ENCODE data around the gene KIF22.
"Not testable (repeated sequence)": the region's sequence is repeated elsewhere in the genome, so short reads cannot be mapped to it uniquely, and the experiment has no call there.

Gene KIF22

GRCh38 chr16:29815793-29816693 lies 25.5 kb downstream of the KIF22 start, which contains the start of gene PAGR1:
TSS of gene PAGR1 (plus strand) at chr16:29816152. CDS start at chr16:29816526, 374 bp downstream.
- DNase-seq: peak; percentile 100

GRCh38 chr16:29816694-29817441 lies 26.3 kb downstream of the KIF22 start:
- peak; percentile 55 for DNase-seq

- DNase-seq: no peak
Measured at GRCh38 chr16:29818082-29818481, 27.5 kb downstream of the KIF22 start.

GRCh38 chr16:29819506-29819905 lies 29.0 kb downstream of the KIF22 start:
- no peak for DNase-seq

GRCh38 chr16:29820271-29820701 lies 29.7 kb downstream of the KIF22 start, which contains the start of gene MVP:
TSS of gene MVP (plus strand) at chr16:29820462. CDS start at chr16:29830550, 10,088 bp downstream.
- peak; percentile 49 for DNase-seq

- DNase-seq: peak; percentile 70
Measured at GRCh38 chr16:29820730-29821642, 30.4 kb downstream of the KIF22 start.

- no peak for DNase-seq
Measured at GRCh38 chr16:29821643-29822115, 31.1 kb downstream of the KIF22 start.

- no peak for DNase-seq
Measured at GRCh38 chr16:29824589-29825144, 34.1 kb downstream of the KIF22 start.

- peak; percentile 42 for DNase-seq
Measured at GRCh38 chr16:29825145-29826044, 34.8 kb downstream of the KIF22 start.

- no peak for DNase-seq
Measured at GRCh38 chr16:29826342-29826695, 35.8 kb downstream of the KIF22 start.

- DNase-seq: no peak
Measured at GRCh38 chr16:29830774-29831173, 40.2 kb downstream of the KIF22 start.

- no peak for DNase-seq
Measured at GRCh38 chr16:29831490-29831889, 40.9 kb downstream of the KIF22 start.

GRCh38 chr16:29833219-29833618 lies 42.7 kb downstream of the KIF22 start:
- not testable (repeated sequence) for DNase-seq

- no peak for DNase-seq
Measured at GRCh38 chr16:29834079-29834478, 43.5 kb downstream of the KIF22 start.

- DNase-seq: no peak
Measured at GRCh38 chr16:29835926-29836325, 45.4 kb downstream of the KIF22 start.

GRCh38 chr16:29836623-29837022 lies 46.1 kb downstream of the KIF22 start:
- DNase-seq: no peak

GRCh38 chr16:29837841-29838240 lies 47.3 kb downstream of the KIF22 start:
- no peak for DNase-seq

- DNase-seq: no peak
Measured at GRCh38 chr16:29839822-29840221, 49.3 kb downstream of the KIF22 start.

- DNase-seq: no peak
Measured at GRCh38 chr16:29840240-29840639, 49.7 kb downstream of the KIF22 start.

GRCh38 chr16:29841631-29842030 lies 51.1 kb downstream of the KIF22 start:
- DNase-seq: no peak

GRCh38 chr16:29842732-29843346 lies 52.3 kb downstream of the KIF22 start:
- no peak for DNase-seq

Measured in CD4-positive, alpha-beta T cell treated with Interleukin-17A for 1 hour (primary cell).